GM08714 (cell line): ENCODE results near the gene ERBB4.

Source experiments
- H3K4me3 ChIP-seq: fragments of 200-500 bp; sonication (Bioruptor generic); 2 replicates; pipeline ENCODE4 v1.5.1; 2014; ENCODE audit warnings: mild to moderate bottlenecking, low read length, inconsistent platforms
- ZNF274 ChIP-seq: IDR thresholded peaks from 2 replicates; pipeline ENCODE4 v1.6.1; 2012; ENCODE audit warnings: mild to moderate bottlenecking, low read depth, low read length

The ERBB4 gene

DNA sequence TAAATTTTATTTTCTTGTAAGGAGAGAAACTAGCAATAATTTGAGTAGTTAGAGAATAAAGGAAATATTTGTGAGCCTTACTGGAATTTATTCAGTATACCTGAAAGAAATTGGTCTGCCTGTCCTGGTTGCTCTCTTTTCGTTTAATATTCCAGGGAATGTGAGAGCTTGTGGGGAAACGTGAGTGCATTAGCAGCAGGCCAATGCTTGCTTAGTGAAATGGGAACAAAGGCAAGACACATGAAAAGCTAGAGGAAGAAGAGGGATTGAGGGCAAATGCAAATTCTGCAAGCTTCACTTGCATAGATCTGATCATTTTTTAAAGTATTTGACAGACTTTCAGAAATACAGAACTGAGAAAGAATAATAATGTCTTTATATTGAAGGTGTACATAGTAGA is 111.0 kb downstream of the ERBB4 start:
- no peak for TF ChIP-seq ZNF274
- no peak overlapping the region for H3K4me3 ChIP-seq

DNA sequence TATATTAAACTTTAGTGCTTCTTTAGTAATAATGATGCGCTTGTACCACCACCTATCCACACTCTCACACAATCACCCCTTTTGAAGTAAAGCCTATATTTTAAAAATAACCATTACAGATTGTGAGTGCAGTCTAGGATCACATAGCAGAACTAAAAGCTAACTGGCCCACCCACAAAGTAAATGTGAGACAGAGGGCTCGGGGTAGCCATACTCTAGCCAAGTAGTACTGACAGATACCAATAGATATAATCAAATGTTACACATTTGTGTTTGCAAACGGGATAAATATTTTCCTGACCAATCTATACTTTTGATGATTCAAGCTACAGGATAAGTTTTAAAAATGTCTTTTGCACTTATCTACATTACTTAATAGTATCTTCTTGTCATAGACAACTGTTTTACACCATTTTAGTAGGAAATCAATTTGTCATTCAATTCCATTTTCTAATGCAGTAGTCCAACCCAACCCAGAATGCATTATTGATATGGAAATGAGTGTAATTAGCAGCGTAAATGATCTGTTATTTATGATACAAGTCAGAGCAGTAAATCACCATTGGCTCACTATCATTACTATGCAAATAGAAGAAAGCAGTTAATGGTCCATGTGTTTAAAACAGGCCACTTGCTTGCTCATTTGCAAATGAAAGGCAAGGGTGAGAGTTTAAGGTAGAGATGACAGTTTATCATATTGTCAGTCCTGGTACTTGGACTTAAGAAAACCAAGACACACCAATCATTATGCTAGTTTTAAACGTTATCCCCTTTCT is 111.8 kb downstream of the ERBB4 start:
- no peak for TF ChIP-seq ZNF274
- no peak overlapping the region for H3K4me3 ChIP-seq

DNA sequence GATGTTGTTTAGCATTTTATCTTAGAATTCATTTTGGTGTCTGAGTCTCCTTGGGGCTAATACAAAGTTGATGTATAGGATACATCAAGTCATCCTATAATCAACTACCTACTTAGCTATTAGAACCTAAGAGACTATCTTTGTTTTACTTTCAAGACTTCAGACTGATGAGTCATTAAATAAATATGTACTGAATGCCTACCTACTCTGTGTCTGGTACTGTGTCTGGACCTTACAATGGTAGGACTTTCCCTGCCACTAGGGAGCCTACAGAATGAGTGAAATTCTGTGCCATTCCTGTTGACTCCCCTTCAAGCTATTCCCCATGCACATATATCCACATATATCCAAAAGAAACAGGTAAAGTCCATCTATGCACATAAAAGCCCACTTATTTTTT is 114.5 kb downstream of the ERBB4 start:
- H3K4me3 ChIP-seq: no peak overlapping the region
- TF ChIP-seq ZNF274: no peak

DNA sequence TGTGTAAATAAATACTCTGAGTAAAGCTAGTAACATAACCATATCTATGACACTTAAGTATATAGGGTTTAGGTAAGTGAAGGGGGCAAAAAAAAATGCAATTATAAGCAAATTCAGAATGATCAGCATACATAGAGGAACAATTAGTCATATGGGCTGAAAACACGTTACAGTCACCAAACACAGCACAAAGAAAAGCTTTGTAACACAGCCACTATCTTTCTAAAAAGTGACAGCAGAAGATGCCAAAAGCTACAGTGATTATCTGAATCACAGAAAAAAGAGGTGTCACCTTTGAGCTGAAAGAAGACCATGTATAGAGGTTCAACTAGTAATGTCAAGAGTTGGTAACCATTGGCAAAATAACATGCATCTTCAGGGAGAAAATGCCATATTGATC is 115.5 kb downstream of the ERBB4 start:
- H3K4me3 ChIP-seq: no peak overlapping the region
- TF ChIP-seq ZNF274: no peak

DNA sequence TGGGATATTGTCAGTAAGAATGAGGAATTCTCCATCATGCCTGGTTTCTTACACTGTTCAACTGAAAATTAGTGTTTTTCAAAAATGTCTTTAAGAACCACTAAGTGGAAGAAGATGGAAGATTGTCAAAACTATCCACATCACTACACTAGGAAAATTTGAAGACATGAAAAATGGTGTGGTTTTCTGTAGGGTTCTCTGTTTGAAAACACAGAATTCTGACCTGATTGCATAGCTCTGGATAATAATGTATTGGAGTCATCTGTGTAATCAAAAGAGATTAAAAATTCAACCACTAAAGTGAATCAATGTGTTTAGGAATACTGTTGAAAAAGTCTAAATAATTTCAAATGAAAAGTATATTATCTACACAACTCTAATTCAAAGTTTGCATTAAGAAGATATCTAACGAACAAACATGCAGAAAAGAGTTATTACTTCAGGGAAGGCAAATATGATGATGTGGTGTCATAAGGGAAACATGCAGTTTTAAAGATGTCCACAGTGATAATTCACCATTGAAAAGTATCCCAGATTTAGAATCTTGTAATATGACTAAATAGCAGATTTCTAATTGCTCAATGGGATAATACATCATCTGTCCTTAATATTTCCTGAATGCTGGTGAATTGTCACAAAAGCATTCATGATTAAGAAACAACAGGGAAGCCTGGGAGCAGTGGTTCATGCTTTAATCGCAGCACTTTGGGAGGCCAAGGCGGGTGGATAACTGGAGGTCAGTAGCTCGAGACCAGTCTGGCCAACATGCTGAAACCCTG is 116.9 kb downstream of the ERBB4 start:
- no peak overlapping the region for H3K4me3 ChIP-seq
- TF ChIP-seq ZNF274: no peak

DNA sequence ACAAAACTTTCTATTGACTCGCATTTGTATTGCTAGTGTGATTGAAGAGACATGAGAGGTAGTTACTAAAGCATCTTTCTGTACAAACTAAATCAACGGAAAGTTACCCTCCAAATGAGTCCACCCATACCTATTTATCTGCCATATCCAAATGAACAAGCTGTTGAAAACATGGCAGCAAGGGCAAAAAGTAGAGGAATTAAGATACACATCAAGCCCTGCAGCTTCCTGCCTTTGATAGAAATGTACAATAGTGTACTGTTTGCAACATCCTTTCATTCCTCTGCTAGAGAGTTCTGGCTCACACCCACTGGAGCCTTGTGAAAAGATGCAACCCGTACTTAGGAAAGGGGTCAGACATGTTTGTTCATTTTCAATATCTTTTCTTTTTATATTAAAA is 122.5 kb downstream of the ERBB4 start:
- no peak for TF ChIP-seq ZNF274
- no peak overlapping the region for H3K4me3 ChIP-seq

DNA sequence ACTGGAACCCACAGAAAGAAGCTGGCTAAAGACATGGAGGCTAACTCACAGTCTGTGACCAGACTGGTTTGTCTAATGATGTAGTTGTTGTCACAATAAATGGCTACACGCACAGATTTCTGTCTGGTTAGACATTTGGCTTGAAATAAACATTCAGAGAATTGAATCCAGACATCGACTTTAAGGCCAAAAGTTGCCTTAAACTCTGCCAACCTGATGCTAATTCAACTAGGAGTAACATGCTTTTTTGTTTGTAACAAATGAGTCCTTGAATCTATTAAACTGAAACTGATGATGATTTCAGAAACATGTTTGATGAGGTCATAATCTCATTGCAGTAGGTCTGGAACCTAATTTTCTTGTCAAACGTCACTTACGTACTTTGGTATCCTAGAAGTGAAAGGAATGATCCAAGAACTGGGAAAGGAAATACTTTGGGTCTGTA is 123.8 kb downstream of the ERBB4 start:
- TF ChIP-seq ZNF274: no peak
- H3K4me3 ChIP-seq: no peak overlapping the region

DNA sequence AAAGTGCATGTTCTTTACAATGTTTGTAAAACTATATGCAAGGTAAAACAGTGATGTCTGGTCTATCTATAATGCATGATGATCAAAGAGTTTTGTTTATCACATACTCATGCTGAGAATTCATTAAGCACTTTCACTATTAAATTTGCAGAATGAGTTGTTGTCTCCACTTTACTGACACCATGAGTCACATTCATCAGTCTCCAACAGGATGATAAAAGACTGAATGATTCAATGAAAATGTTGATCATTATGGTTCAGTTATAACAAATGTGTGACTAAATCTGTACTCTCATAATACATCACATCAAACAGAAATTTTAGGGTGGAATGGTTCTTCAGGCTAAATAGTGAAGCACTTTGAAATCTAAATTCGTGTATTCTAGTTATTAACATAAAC is 129.0 kb downstream of the ERBB4 start:
- no peak for TF ChIP-seq ZNF274
- H3K4me3 ChIP-seq: no peak overlapping the region

DNA sequence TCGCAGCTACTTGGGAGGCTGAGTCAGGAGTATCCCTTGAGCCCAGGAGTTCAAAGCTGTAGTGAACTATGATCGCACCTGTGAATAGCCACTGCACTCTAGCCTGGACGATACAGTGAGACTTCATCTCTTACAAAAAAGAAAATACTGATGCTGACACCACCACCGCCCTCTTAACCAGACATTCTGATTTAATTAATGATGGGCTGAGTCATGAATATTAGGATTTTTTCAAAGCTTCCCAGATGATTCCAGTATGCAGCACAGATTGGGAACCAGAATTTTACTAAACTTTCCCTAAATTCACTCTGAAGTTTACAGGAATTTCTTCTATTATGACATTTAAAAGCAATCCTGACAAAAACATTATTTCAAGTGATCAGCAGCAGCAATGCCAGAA is 130.1 kb downstream of the ERBB4 start:
- H3K4me3 ChIP-seq: no peak overlapping the region
- no peak for TF ChIP-seq ZNF274

DNA sequence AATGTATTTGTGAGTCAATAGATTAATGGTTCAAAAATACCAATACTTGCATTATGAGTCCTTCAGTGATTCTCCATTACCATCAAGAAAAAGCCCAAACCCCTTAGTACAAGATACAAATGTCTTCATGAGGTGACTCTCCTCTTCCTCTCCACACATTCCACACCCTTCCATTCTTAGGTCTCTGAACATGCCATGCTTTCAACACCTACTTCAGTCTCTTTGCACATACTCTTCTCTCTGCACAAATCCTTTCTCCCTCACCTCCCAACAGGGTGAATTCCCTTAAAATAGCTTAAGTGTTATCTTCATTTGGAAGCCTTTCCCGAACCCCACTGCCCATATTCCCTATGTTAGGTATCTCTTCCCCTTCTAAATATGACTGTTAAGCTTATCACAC is 131.9 kb downstream of the ERBB4 start:
- TF ChIP-seq ZNF274: no peak
- no peak overlapping the region for H3K4me3 ChIP-seq

DNA sequence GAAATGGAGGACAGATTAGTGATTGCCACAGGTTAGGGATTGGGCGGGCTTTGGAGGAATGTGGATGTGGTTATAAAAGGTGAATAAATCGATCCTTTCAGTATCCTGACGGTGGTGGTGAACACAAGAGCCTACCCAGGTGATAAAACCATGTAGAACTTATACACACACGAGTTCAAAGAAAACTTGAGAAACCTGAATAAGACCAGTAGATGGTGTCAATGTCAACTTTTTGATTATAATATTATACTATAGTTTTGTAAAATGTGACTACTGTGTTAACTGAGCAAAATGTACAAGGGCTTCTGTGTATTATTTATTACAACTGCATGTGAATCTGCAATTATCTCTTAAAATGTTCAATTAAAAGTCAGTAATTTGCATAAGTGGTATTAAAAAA is 136.3 kb downstream of the ERBB4 start:
- TF ChIP-seq ZNF274: no peak
- H3K4me3 ChIP-seq: no peak overlapping the region

DNA sequence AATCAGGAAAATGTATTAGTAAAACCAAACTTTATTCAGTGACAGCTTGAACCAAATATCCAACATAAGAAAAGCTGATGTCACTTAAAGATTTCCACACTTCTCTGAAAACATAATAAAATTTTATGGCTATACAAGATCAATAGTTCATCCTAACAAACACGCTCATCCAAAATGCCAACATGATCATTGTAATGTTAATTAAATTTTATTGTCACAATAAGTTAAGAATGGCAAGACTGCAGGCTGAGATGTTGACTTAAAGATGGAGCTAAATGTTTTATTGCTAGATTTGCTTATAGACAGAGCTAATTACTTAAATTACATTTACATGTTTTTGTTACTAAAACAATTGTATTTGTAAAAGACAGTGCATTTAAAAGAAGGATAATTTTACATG is 140.3 kb downstream of the ERBB4 start:
- no peak for TF ChIP-seq ZNF274
- no peak overlapping the region for H3K4me3 ChIP-seq

DNA sequence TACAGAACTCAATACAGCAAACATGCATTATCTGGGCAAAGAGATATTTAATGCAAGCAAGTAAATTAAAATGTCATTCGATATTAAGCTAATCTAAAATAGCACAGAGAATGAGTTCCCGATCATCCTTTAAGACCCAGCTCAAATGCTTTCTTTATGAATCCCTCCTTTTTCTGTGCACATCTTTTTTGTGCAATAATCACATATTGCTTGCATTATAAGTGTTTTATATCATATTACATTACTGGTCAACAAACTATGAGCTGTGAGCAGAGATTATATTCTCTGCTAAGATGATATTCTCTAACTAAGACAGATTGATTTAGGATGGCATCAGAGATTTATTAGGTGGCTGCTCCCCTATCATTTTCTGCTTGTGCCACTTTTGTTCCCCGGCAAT is 146.1 kb downstream of the ERBB4 start:
- TF ChIP-seq ZNF274: no peak
- H3K4me3 ChIP-seq: no peak overlapping the region

DNA sequence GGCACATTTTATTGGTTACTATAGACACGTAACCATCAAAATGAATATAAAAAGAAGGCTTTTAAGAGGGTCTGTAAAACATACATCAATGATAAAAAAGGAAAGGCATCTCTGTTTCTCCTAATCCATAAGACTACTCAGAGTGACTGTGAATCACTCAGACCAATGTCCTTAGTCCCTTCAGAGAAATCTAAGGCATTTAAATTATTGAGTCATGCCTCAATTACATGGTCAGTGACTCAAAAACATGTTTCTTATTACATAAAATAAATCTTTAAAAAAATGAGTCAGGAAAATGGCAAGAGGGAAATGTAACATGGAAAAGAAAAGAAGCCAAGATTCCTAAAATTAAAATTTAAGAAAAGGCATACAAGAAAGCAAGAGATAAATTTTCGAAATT is 146.6 kb downstream of the ERBB4 start:
- no peak for TF ChIP-seq ZNF274
- no peak overlapping the region for H3K4me3 ChIP-seq

DNA sequence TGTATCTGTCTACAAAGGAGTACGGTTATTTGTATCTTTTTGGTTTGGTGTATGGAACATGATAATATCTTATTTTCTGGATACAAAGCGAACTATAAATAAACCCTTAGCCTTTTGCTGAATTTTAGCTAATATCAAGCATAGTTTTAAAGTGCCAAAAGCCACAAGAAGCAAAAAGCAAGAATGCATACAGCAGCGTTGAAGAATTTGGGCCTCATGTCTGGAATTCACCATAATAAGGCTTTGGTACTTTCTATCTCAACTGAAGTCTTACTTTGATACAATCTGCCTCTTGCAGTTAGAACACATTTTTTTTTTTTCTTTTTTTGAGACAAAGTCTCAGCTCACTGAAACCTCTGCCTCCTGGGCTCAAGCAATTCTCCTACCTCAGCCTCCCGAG is 151.5 kb downstream of the ERBB4 start:
- H3K4me3 ChIP-seq: no peak overlapping the region
- TF ChIP-seq ZNF274: no peak
